SK-N-SH (cell line): ENCODE measurements around the gene ZEB2. TPM values are rescaled to one million over a fixed set of nuclear protein-coding genes. Genes with fewer than 3 reads are reported as not detected.

Source experiments
- CTCF ChIA-PET: fragments of 300-600, 350-600 bp; formaldehyde crosslinking; extraction: SDS; loops from one replicate; lab custom pipeline; 2021; lab: Yijun Ruan, JAX
- POLR2A ChIA-PET: fragments of 350-600 bp; sonication (Branson Sonifier 250); formaldehyde crosslinking; extraction: SDS; loops from one replicate; lab custom pipeline; 2020; ENCODE audit warnings: antibody characterized with exemption, inconsistent platforms; lab: Yijun Ruan, JAX
- DNase-seq: peaks from one replicate; pipeline ENCODE4 v3.0.0; 2012
- H2AFZ ChIP-seq: fragments of 200-600 bp; sonication (generic); 2 replicates; pipeline ENCODE4 v1.8.1; 2016; ENCODE audit warnings: antibody characterized with exemption, mild to moderate bottlenecking, low read depth
- H3F3A ChIP-seq: fragments of 200-600 bp; sonication (generic); replicated peaks from 2 replicates; pipeline ENCODE3; 2016; ENCODE audit warnings: antibody characterized with exemption, mild to moderate bottlenecking; ENCODE audit not compliant: insufficient read depth
- H3K27ac ChIP-seq, 2 experiments: fragments of 200-500 bp in 1 of 2; fragments of 200-600 bp in 1 of 2; sonication (Bioruptor generic) in 1 of 2; sonication (generic), shearing (Covaris generic) in 1 of 2; 2 replicates each; pipeline versions ENCODE4 v1.5.1 to v1.6.1; 2014 to 2016; ENCODE audit warnings: low read depth in 2 of 2, inconsistent platforms in 1 of 2, low read length in 1 of 2, mild to moderate bottlenecking in 1 of 2, mixed read lengths in 1 of 2
- H3K27me3 ChIP-seq: fragments of 200-600 bp; sonication (generic), shearing (Covaris generic); 2 replicates; pipeline ENCODE4 v1.6.1; 2016; ENCODE audit warnings: mixed run types; ENCODE audit not compliant: insufficient read depth
- H3K36me3 ChIP-seq, 2 experiments: fragments of 200-500 bp in 1 of 2; fragments of 200-600 bp in 1 of 2; sonication (Bioruptor generic) in 1 of 2; sonication (generic) in 1 of 2; replicated peaks in 1 of 2; 2 replicates each; pipeline versions ENCODE3 to v1.5.1; 2014 to 2016; ENCODE audit warnings: low read length in 1 of 2, mild to moderate bottlenecking in 1 of 2; ENCODE audit not compliant: insufficient read depth in 2 of 2, control insufficient read depth in 1 of 2
- H3K4me1 ChIP-seq, 2 experiments: fragments of 200-500 bp in 1 of 2; fragments of 200-600 bp in 1 of 2; sonication (Bioruptor generic) in 1 of 2; sonication (generic), shearing (Covaris generic) in 1 of 2; 2 replicates each; pipeline versions ENCODE4 v1.5.1 to v1.6.1; 2014 to 2016; ENCODE audit warnings: low read depth in 1 of 2, low read length in 1 of 2, mixed run types in 1 of 2; ENCODE audit not compliant: insufficient read depth in 2 of 2, control insufficient read depth in 1 of 2
- H3K4me2 ChIP-seq: fragments of 200-600 bp; sonication (generic), shearing (Covaris generic); 2 replicates; pipeline ENCODE4 v1.6.1; 2017; ENCODE audit warnings: mixed run types
- H3K4me3 ChIP-seq, 2 experiments: fragments of 200-500 bp in 1 of 2; fragments of 200-600 bp in 1 of 2; sonication (Bioruptor generic) in 1 of 2; sonication (generic), shearing (Covaris generic) in 1 of 2; 2 replicates each; pipeline versions ENCODE4 v1.5.1 to v1.8.1; 2014 to 2016; ENCODE audit warnings: low read depth in 2 of 2, inconsistent platforms in 1 of 2, low read length in 1 of 2, mild to moderate bottlenecking in 1 of 2, mixed read lengths in 1 of 2, moderate library complexity in 1 of 2
- H3K79me2 ChIP-seq: fragments of 200-600 bp; sonication (generic); 2 replicates; pipeline ENCODE4 v1.8.1; 2017; ENCODE audit warnings: mild to moderate bottlenecking; ENCODE audit not compliant: insufficient read depth
- H3K9ac ChIP-seq: fragments of 200-600 bp; sonication (generic); 2 replicates; pipeline ENCODE4 v1.6.1; 2017; ENCODE audit warnings: mixed run types
- H3K9me2 ChIP-seq: fragments of 200-600 bp; sonication (generic); 2 replicates; pipeline ENCODE4 v1.6.1; 2017; ENCODE audit warnings: mixed run types
- H3K9me3 ChIP-seq: fragments of 200-600 bp; sonication (generic); 2 replicates; pipeline ENCODE4 v1.6.1; 2017; ENCODE audit warnings: mixed run types, mild to moderate bottlenecking, moderate library complexity
- H4K20me1 ChIP-seq: fragments of 200-600 bp; sonication (generic); 2 replicates; pipeline ENCODE4 v1.6.1; 2017; ENCODE audit warnings: mild to moderate bottlenecking, mixed run types; ENCODE audit not compliant: insufficient read depth
- CHD2 ChIP-seq: fragments of 150-350 bp; IDR thresholded peaks from 2 replicates; pipeline ENCODE4 v1.6.1; 2018; ENCODE audit warnings: low read length; ENCODE audit not compliant: partially characterized antibody
- ELF1 ChIP-seq: IDR thresholded peaks from 2 replicates; pipeline ENCODE4 v1.4.0; 2012
- EP300 ChIP-seq, 2 experiments: IDR thresholded peaks; 2 replicates each; pipeline versions ENCODE4 v1.4.0 to v1.6.1; 2012; ENCODE audit warnings: borderline replicate concordance in 1 of 2, low read depth in 1 of 2, low read length in 1 of 2
- FOSL2 ChIP-seq: IDR thresholded peaks from 2 replicates; pipeline ENCODE4 v1.4.0; 2012; ENCODE audit warnings: low read depth, mild to moderate bottlenecking, moderate library complexity, borderline replicate concordance
- JUND ChIP-seq: IDR thresholded peaks from 2 replicates; pipeline ENCODE4 v1.4.0; 2012
- NFIC ChIP-seq: IDR thresholded peaks from 2 replicates; pipeline ENCODE4 v1.4.0; 2012; ENCODE audit warnings: borderline replicate concordance
- NRF1 ChIP-seq: IDR thresholded peaks from 2 replicates; pipeline ENCODE4 v1.6.1; 2012; ENCODE audit warnings: low read depth, mild to moderate bottlenecking, low read length
- RAD21 ChIP-seq: IDR thresholded peaks from 2 replicates; pipeline ENCODE4 v1.6.1; 2012; ENCODE audit warnings: mild to moderate bottlenecking, low read length
- RXRA ChIP-seq: IDR thresholded peaks from 2 replicates; pipeline ENCODE4 v1.4.0; 2012; ENCODE audit warnings: low read depth, mild to moderate bottlenecking, borderline replicate concordance
- SIN3A ChIP-seq: IDR thresholded peaks from 2 replicates; pipeline ENCODE4 v1.6.1; 2012; ENCODE audit warnings: low read depth, mild to moderate bottlenecking, low read length, moderate library complexity, borderline replicate concordance
- SMC3 ChIP-seq: IDR thresholded peaks from 2 replicates; pipeline ENCODE4 v1.6.1; 2012; ENCODE audit warnings: low read depth, low read length, improper control_type of control experiment
- TAF1 ChIP-seq: IDR thresholded peaks from 2 replicates; pipeline ENCODE4 v1.6.1; 2012; ENCODE audit warnings: low read depth, mild to moderate bottlenecking, low read length, moderate library complexity, borderline replicate concordance
- TCF12 ChIP-seq: IDR thresholded peaks from 2 replicates; pipeline ENCODE4 v1.4.0; 2012
- YY1 ChIP-seq: IDR thresholded peaks from 2 replicates; pipeline ENCODE4 v1.4.0; 2012; ENCODE audit warnings: low read depth, mild to moderate bottlenecking
- WGBS: methylation state at CpG from one replicate; pipeline ENCODE4 v1.1.6; 2017; ENCODE audit warnings: low lambda C conversion rate; 5-methylcytosine and 5-hydroxymethylcytosine counted together
- polyA plus RNA-seq, 3 experiments: library from polyadenylated mRNA; depleted of rRNA; stranded (reverse); fragments of >200 nt; gene quantifications; 2 replicates each; pipeline ENCODE4 v1.2.3, GENCODE V29; 2012
- TF ChIP-seq, protein P1 (sequence below): fragments of 150-350 bp; IDR thresholded peaks from 2 replicates; pipeline ENCODE4 v1.6.1; 2016; ENCODE audit warnings: mild to moderate bottlenecking, low read depth, low read length
- TF ChIP-seq, protein P2 (sequence below): IDR thresholded peaks from 2 replicates; pipeline ENCODE4 v1.4.0; 2012; ENCODE audit warnings: low read depth, borderline replicate concordance
- TF ChIP-seq, protein P3 (sequence below): IDR thresholded peaks from 2 replicates; pipeline ENCODE4; 2012
- TF ChIP-seq, protein P4 (sequence below): fragments of 200-600 bp; sonication (generic); IDR thresholded peaks from 2 replicates; pipeline ENCODE4 v1.6.1; 2017; ENCODE audit warnings: antibody characterized with exemption, mild to moderate bottlenecking, moderate library complexity

The ZEB2 gene
- polyA plus RNA-seq, 1 of the 3 experiments (the other 2 are of a cell fraction) = 16.3 TPM

DNA sequence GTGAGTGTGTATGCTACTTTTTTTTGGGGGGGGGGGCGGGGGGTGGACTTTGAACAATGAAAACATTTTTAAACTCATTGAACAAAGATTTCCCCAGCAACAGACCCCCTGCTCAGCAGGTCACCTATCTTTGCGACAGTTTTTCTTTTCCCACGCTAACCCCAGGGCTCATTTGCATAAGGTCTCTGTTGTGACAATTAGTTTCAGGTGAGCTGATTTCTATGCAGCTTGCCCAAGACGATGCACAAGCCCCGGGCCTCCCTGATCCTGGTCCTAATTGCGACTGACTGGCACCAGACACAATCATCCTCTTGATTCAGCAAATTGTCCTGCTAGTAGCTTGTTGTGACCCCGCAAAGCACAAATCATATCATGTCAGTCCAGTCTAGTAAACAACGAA, 40.3 kb downstream of the ZEB2 start:
- H3K4me1 ChIP-seq = peaks cover 6 to 15% of the 10 kb centered on the region in 2 experiments; a peak in 3 of 4 replicates
- no peak for DNase-seq
- WGBS = 81% methylated on average over 8 of the region's 8 CpGs
- H3K27ac ChIP-seq = peak overlapping the region in 1 of 2 experiments; percentile 3; a peak in 1 of 4 replicates
- H3K9me2 ChIP-seq = no peaks in the 10 kb centered on the region
- ChIA-PET CTCF (no interaction called here), POLR2A (no interaction called here)
- H3K4me2 ChIP-seq = no peak overlapping the region
- peaks cover 76% of the 10 kb centered on the region for H3K79me2 ChIP-seq
- H3K9ac ChIP-seq = no peak overlapping the region
- no peaks in the 10 kb centered on the region for H3K9me3 ChIP-seq
- peaks cover 8 to 18% of the 10 kb centered on the region in 2 experiments for H3K36me3 ChIP-seq
- no peak overlapping the region for H2AFZ ChIP-seq
- H3K27me3 ChIP-seq = no peaks in the 10 kb centered on the region
- H4K20me1 ChIP-seq = peaks cover 33% of the 10 kb centered on the region; the same call in 1 of the 2 replicates
- H3K4me3 ChIP-seq = no peak overlapping the region
- peaks cover 19% of the 10 kb centered on the region for H3F3A ChIP-seq
- TF ChIP-seq, protein P1, sequence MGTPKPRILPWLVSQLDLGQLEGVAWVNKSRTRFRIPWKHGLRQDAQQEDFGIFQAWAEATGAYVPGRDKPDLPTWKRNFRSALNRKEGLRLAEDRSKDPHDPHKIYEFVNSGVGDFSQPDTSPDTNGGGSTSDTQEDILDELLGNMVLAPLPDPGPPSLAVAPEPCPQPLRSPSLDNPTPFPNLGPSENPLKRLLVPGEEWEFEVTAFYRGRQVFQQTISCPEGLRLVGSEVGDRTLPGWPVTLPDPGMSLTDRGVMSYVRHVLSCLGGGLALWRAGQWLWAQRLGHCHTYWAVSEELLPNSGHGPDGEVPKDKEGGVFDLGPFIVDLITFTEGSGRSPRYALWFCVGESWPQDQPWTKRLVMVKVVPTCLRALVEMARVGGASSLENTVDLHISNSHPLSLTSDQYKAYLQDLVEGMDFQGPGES = no peak
- TF ChIP-seq FOSL2 (no peak), TAF1 (no peak), NFIC (no peak), TCF12 (no peak), YY1 (no peak), EP300 (IDR thresholded peaks at IDR 0.05; ENCODE audit: borderline replicate concordance in 1 of 2, low read depth in 1 of 2, low read length in 1 of 2) (no peak), ELF1 (no peak), JUND (no peak), NRF1 (no peak), SIN3A (no peak), RAD21 (no peak), SMC3 (no peak), CHD2 (no peak), RXRA (no peak)
- TF ChIP-seq, protein P2, sequence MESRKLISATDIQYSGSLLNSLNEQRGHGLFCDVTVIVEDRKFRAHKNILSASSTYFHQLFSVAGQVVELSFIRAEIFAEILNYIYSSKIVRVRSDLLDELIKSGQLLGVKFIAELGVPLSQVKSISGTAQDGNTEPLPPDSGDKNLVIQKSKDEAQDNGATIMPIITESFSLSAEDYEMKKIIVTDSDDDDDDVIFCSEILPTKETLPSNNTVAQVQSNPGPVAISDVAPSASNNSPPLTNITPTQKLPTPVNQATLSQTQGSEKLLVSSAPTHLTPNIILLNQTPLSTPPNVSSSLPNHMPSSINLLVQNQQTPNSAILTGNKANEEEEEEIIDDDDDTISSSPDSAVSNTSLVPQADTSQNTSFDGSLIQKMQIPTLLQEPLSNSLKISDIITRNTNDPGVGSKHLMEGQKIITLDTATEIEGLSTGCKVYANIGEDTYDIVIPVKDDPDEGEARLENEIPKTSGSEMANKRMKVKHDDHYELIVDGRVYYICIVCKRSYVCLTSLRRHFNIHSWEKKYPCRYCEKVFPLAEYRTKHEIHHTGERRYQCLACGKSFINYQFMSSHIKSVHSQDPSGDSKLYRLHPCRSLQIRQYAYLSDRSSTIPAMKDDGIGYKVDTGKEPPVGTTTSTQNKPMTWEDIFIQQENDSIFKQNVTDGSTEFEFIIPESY = no peak
- TF ChIP-seq, protein P3, sequence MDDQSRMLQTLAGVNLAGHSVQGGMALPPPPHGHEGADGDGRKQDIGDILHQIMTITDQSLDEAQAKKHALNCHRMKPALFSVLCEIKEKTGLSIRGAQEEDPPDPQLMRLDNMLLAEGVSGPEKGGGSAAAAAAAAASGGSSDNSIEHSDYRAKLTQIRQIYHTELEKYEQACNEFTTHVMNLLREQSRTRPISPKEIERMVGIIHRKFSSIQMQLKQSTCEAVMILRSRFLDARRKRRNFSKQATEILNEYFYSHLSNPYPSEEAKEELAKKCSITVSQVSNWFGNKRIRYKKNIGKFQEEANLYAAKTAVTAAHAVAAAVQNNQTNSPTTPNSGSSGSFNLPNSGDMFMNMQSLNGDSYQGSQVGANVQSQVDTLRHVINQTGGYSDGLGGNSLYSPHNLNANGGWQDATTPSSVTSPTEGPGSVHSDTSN = no peak
- TF ChIP-seq, protein P4, sequence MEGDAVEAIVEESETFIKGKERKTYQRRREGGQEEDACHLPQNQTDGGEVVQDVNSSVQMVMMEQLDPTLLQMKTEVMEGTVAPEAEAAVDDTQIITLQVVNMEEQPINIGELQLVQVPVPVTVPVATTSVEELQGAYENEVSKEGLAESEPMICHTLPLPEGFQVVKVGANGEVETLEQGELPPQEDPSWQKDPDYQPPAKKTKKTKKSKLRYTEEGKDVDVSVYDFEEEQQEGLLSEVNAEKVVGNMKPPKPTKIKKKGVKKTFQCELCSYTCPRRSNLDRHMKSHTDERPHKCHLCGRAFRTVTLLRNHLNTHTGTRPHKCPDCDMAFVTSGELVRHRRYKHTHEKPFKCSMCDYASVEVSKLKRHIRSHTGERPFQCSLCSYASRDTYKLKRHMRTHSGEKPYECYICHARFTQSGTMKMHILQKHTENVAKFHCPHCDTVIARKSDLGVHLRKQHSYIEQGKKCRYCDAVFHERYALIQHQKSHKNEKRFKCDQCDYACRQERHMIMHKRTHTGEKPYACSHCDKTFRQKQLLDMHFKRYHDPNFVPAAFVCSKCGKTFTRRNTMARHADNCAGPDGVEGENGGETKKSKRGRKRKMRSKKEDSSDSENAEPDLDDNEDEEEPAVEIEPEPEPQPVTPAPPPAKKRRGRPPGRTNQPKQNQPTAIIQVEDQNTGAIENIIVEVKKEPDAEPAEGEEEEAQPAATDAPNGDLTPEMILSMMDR = no peak
